SK-N-SH treated with all-trans-retinoic acid at 6 μM for 48 hours (cell line): ENCODE measurements around the gene CEPT1.

Experiments
- ATAC-seq: fragments of 200-7000 bp; cut with Tn5 transposase; 3 replicates; pipeline ENCODE4 v1.9.1; 2020; ENCODE audit warnings: mild to moderate bottlenecking, moderate library complexity
- ARNTL ChIP-seq: fragments of 450-650 bp; formaldehyde crosslinking; IDR thresholded peaks from 2 replicates; pipeline ENCODE4 v1.5.0; 2020; ENCODE audit warnings: low read depth, mild to moderate bottlenecking, moderate library complexity, borderline replicate concordance
- BACH2 ChIP-seq: fragments of 250-450 bp; sonication (Bioruptor Pico); IDR thresholded peaks from 2 replicates; pipeline ENCODE4 v1.9.0; 2021; ENCODE audit warnings: mild to moderate bottlenecking, borderline replicate concordance
- CSDC2 ChIP-seq: fragments of 250-450 bp; sonication (Bioruptor Pico); IDR thresholded peaks from 2 replicates; pipeline ENCODE4 v1.5.0; 2020; ENCODE audit warnings: mild to moderate bottlenecking, moderate library complexity
- ESRRG ChIP-seq: fragments of 250-450 bp; sonication (Bioruptor Pico); IDR thresholded peaks from 2 replicates; pipeline ENCODE4 v1.6.1; 2021; ENCODE audit warnings: mild to moderate bottlenecking
- GLIS3 ChIP-seq: fragments of 250-450 bp; sonication (Bioruptor Pico); IDR thresholded peaks from 2 replicates; pipeline ENCODE4 v1.5.0; 2020; ENCODE audit warnings: mild to moderate bottlenecking, moderate library complexity
- ISL1 ChIP-seq: fragments of 250-450 bp; sonication (Bioruptor Pico); IDR thresholded peaks from 2 replicates; pipeline ENCODE4 v2.1.2; 2022; ENCODE audit warnings: mild to moderate bottlenecking, moderate library complexity
- OSR1 ChIP-seq: fragments of 250-450 bp; sonication (Bioruptor Pico); IDR thresholded peaks from 2 replicates; pipeline ENCODE4 v1.8.0; 2022; ENCODE audit warnings: moderate library complexity, mild to moderate bottlenecking, inconsistent platforms
- RARB ChIP-seq: fragments of 250-450 bp; sonication (Bioruptor Pico); IDR thresholded peaks from 2 replicates; pipeline ENCODE4 v1.8.0; 2021; ENCODE audit warnings: mild to moderate bottlenecking, moderate library complexity
- SNAI2 ChIP-seq: fragments of 250-450 bp; sonication (Bioruptor Pico); IDR thresholded peaks from 2 replicates; pipeline ENCODE4 v1.5.0; 2020; ENCODE audit warnings: mild to moderate bottlenecking, moderate library complexity
- TCF4 ChIP-seq: fragments of 250-450 bp; sonication (Bioruptor Pico); IDR thresholded peaks from 2 replicates; pipeline ENCODE4 v1.8.0; 2021; ENCODE audit warnings: mild to moderate bottlenecking, moderate library complexity, borderline replicate concordance
- ZC3H10 ChIP-seq: fragments of 250-450 bp; sonication (Bioruptor Pico); IDR thresholded peaks from 2 replicates; pipeline ENCODE4 v1.5.1; 2021; ENCODE audit warnings: mild to moderate bottlenecking, moderate library complexity
- ZFP30 ChIP-seq: fragments of 450-650 bp; formaldehyde crosslinking; IDR thresholded peaks from 2 replicates; pipeline ENCODE4 v1.5.0; 2022; ENCODE audit warnings: mild to moderate bottlenecking, moderate library complexity
- ZNF565 ChIP-seq: fragments of 450-650 bp; formaldehyde crosslinking; conservative IDR thresholded peaks from 2 replicates; pipeline ENCODE4 v1.5.0; 2020; ENCODE audit warnings: low read depth, mild to moderate bottlenecking, moderate library complexity
- ZNF70 ChIP-seq: fragments of 450-650 bp; formaldehyde crosslinking; IDR thresholded peaks from 2 replicates; pipeline ENCODE4 v1.5.0; 2020; ENCODE audit warnings: mild to moderate bottlenecking, moderate library complexity
- ZNF8 ChIP-seq: fragments of 450-650 bp; formaldehyde crosslinking; IDR thresholded peaks from 2 replicates; pipeline ENCODE4 v1.5.0; 2020; ENCODE audit warnings: mild to moderate bottlenecking, moderate library complexity
- TF ChIP-seq, protein P1 (sequence below): fragments of 250-450 bp; sonication (Bioruptor Pico); IDR thresholded peaks from 2 replicates; pipeline ENCODE4 v1.5.0; 2020; ENCODE audit warnings: mild to moderate bottlenecking, moderate library complexity
- TF ChIP-seq, protein P2 (sequence below): fragments of 250-450 bp; sonication (Bioruptor Pico); IDR thresholded peaks from 2 replicates; pipeline ENCODE4 v1.8.0; 2020; ENCODE audit warnings: mild to moderate bottlenecking, moderate library complexity, borderline replicate concordance
- TF ChIP-seq, protein P3 (sequence below): fragments of 250-450 bp; sonication (Bioruptor Pico); IDR thresholded peaks from 2 replicates; pipeline ENCODE4 v1.5.1; 2021; ENCODE audit warnings: mild to moderate bottlenecking, moderate library complexity
- TF ChIP-seq, protein P4 (sequence below): fragments of 250-450 bp; sonication (Bioruptor Pico); IDR thresholded peaks from 2 replicates; pipeline ENCODE4 v1.8.0; 2021; ENCODE audit warnings: low read depth, mild to moderate bottlenecking, moderate library complexity, borderline replicate concordance

Gene CEPT1

DNA sequence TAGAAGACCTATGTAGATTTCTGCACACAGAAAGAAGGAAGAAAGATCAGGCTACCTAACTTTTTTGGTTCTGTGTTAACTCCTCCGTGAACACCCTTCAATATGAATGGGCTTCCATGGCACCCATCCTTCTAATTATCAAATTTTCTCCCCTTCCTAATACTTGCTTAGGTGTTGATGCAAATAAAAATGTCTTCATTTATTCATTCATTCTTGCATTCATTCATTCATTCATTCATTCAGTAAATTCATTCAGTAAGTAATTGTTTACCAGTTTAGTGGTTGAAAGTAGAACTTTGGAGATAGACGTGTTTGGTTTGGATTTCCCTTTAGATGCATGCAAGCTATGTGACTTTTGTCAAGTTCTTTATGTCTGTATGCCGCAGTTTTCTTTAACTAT lies 92.1 kb downstream of the CEPT1 start (continued):
- TF ChIP-seq, protein P1, sequence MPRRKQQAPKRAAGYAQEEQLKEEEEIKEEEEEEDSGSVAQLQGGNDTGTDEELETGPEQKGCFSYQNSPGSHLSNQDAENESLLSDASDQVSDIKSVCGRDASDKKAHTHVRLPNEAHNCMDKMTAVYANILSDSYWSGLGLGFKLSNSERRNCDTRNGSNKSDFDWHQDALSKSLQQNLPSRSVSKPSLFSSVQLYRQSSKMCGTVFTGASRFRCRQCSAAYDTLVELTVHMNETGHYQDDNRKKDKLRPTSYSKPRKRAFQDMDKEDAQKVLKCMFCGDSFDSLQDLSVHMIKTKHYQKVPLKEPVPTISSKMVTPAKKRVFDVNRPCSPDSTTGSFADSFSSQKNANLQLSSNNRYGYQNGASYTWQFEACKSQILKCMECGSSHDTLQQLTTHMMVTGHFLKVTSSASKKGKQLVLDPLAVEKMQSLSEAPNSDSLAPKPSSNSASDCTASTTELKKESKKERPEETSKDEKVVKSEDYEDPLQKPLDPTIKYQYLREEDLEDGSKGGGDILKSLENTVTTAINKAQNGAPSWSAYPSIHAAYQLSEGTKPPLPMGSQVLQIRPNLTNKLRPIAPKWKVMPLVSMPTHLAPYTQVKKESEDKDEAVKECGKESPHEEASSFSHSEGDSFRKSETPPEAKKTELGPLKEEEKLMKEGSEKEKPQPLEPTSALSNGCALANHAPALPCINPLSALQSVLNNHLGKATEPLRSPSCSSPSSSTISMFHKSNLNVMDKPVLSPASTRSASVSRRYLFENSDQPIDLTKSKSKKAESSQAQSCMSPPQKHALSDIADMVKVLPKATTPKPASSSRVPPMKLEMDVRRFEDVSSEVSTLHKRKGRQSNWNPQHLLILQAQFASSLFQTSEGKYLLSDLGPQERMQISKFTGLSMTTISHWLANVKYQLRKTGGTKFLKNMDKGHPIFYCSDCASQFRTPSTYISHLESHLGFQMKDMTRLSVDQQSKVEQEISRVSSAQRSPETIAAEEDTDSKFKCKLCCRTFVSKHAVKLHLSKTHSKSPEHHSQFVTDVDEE: no peak
- no peak for TF ChIP-seq BACH2 (CRISPR knock-in tag)

DNA sequence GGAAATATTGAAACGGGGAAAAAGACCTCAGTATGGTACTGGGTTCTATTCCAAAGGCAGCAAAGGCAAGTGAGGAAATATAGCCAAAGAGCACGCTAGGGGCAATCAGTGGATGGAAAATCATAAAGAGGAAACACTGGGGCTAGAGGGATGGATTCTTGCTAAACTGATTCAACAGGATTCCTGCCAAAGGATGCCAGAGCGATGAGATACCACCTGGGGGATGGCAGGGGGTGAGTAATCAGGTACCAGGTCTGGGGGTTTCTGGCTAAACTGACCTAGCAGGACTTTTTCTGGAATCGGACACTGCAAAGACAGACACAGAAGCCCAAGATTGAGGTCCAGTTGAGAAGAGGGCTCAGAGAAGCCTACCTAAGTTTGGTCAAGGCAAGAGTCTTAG lies 94.2 kb downstream of the CEPT1 start:
- peak; percentile 30; the same call in 2 of the 3 replicates for ATAC-seq
- no peak for TF ChIP-seq ZNF70 (CRISPR knock-in tag)
- no peak for TF ChIP-seq CSDC2 (CRISPR knock-in tag)
- TF ChIP-seq, protein P2, sequence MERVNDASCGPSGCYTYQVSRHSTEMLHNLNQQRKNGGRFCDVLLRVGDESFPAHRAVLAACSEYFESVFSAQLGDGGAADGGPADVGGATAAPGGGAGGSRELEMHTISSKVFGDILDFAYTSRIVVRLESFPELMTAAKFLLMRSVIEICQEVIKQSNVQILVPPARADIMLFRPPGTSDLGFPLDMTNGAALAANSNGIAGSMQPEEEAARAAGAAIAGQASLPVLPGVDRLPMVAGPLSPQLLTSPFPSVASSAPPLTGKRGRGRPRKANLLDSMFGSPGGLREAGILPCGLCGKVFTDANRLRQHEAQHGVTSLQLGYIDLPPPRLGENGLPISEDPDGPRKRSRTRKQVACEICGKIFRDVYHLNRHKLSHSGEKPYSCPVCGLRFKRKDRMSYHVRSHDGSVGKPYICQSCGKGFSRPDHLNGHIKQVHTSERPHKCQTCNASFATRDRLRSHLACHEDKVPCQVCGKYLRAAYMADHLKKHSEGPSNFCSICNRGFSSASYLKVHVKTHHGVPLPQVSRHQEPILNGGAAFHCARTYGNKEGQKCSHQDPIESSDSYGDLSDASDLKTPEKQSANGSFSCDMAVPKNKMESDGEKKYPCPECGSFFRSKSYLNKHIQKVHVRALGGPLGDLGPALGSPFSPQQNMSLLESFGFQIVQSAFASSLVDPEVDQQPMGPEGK: no peak
- no peak for TF ChIP-seq ZFP30 (CRISPR knock-in tag)
- TF ChIP-seq ESRRG (CRISPR knock-in tag): no peak
- TF ChIP-seq TCF4 (CRISPR knock-in tag): no peak
- TF ChIP-seq, protein P3, sequence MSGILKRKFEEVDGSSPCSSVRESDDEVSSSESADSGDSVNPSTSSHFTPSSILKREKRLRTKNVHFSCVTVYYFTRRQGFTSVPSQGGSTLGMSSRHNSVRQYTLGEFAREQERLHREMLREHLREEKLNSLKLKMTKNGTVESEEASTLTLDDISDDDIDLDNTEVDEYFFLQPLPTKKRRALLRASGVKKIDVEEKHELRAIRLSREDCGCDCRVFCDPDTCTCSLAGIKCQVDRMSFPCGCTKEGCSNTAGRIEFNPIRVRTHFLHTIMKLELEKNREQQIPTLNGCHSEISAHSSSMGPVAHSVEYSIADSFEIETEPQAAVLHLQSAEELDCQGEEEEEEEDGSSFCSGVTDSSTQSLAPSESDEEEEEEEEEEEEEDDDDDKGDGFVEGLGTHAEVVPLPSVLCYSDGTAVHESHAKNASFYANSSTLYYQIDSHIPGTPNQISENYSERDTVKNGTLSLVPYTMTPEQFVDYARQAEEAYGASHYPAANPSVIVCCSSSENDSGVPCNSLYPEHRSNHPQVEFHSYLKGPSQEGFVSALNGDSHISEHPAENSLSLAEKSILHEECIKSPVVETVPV (CRISPR knock-in tag): no peak
- no peak for TF ChIP-seq ARNTL
- TF ChIP-seq, protein P4, sequence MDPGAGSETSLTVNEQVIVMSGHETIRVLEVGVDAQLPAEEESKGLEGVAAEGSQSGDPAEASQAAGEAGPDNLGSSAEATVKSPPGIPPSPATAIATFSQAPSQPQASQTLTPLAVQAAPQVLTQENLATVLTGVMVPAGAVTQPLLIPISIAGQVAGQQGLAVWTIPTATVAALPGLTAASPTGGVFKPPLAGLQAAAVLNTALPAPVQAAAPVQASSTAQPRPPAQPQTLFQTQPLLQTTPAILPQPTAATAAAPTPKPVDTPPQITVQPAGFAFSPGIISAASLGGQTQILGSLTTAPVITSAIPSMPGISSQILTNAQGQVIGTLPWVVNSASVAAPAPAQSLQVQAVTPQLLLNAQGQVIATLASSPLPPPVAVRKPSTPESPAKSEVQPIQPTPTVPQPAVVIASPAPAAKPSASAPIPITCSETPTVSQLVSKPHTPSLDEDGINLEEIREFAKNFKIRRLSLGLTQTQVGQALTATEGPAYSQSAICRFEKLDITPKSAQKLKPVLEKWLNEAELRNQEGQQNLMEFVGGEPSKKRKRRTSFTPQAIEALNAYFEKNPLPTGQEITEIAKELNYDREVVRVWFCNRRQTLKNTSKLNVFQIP (CRISPR knock-in tag): no peak
- TF ChIP-seq, protein P1: no peak
- no peak for TF ChIP-seq ISL1 (CRISPR knock-in tag)
- TF ChIP-seq OSR1 (CRISPR knock-in tag): no peak
- TF ChIP-seq SNAI2 (CRISPR knock-in tag): no peak
- no peak for TF ChIP-seq ZNF565 (CRISPR knock-in tag)
- no peak for TF ChIP-seq RARB
- no peak for TF ChIP-seq BACH2 (CRISPR knock-in tag)
- TF ChIP-seq GLIS3: no peak
- no peak for TF ChIP-seq ZNF8 (CRISPR knock-in tag)
- no peak for TF ChIP-seq ZC3H10
- TF ChIP-seq, all 23 proteins: peak for 0
